GM12801 (cell line): ENCODE measurements around the gene SAV1.

Experiments used
- CTCF ChIP-seq: IDR thresholded peaks from one replicate; pipeline ENCODE4 v1.5.1; 2011; ENCODE audit warnings: control low read depth; ENCODE audit not compliant: insufficient read length; ENCODE audit errors: extremely low read depth

SAV1 gene

GRCh38 chr14:50688875-50689274 lies 20.8 kb upstream of the SAV1 start:
- no peak for TF ChIP-seq CTCF

GRCh38 chr14:50679674-50680073 lies 11.6 kb upstream of the SAV1 start:
- no peak for TF ChIP-seq CTCF

GRCh38 chr14:50678163-50678562 lies 10.1 kb upstream of the SAV1 start:
- no peak for TF ChIP-seq CTCF

- no peak for TF ChIP-seq CTCF
Observed at GRCh38 chr14:50677527-50678063, 9.5 kb upstream of the SAV1 start.

- TF ChIP-seq CTCF, result no peak
Observed at GRCh38 chr14:50676814-50677516, 8.9 kb upstream of the SAV1 start.

- TF ChIP-seq CTCF, result no peak
Observed at GRCh38 chr14:50675597-50675996, 7.5 kb upstream of the SAV1 start.

GRCh38 chr14:50670866-50671256 lies 2.8 kb upstream of the SAV1 start:
- no peak for TF ChIP-seq CTCF
